GM19328 (cell line): Measurements from ENCODE around the gene PLOD2.
A peak's percentile ranks its signal among the peaks of the same experiment; 100 is the strongest.

Experiments used
- ATAC-seq: cut with Tn5 transposase; IDR thresholded peaks from one replicate; pipeline ENCODE4 v1.9.1; 2021; ENCODE audit warnings: mild to moderate bottlenecking, moderate library complexity; ENCODE audit not compliant: unreplicated experiment

Gene PLOD2

GRCh38 chr3:146160964-146161662, at the start of gene PLOD2:
Gene PLOD2, minus strand, starts transcription at chr3:146161184. Its CDS starts 195 bp downstream, at chr3:146160989.
- no peak for ATAC-seq

GRCh38 chr3:146209371-146209770, 48.4 kb upstream of the PLOD2 start:
- no peak for ATAC-seq

- ATAC-seq = no peak
Observed at GRCh38 chr3:146203776-146204175, 42.8 kb upstream of the PLOD2 start.

- no peak for ATAC-seq
Observed at GRCh38 chr3:146200461-146201220, 39.7 kb upstream of the PLOD2 start.

- ATAC-seq = no peak
Observed at GRCh38 chr3:146199762-146200161, 38.8 kb upstream of the PLOD2 start.

- ATAC-seq = no peak
Observed at GRCh38 chr3:146196789-146197188, 35.8 kb upstream of the PLOD2 start.

- ATAC-seq = no peak
Observed at GRCh38 chr3:146195605-146196004, 34.6 kb upstream of the PLOD2 start.

GRCh38 chr3:146195030-146195429, 34.0 kb upstream of the PLOD2 start:
- no peak for ATAC-seq

GRCh38 chr3:146191051-146191450, 30.1 kb upstream of the PLOD2 start:
- no peak for ATAC-seq

- ATAC-seq = peak; percentile 89
Observed at GRCh38 chr3:146189519-146190173, 28.7 kb upstream of the PLOD2 start.

GRCh38 chr3:146187334-146187950, 26.5 kb upstream of the PLOD2 start:
- no peak for ATAC-seq

- no peak for ATAC-seq
Observed at GRCh38 chr3:146184241-146185015, 23.4 kb upstream of the PLOD2 start.

- no peak for ATAC-seq
Observed at GRCh38 chr3:146181216-146181615, 20.2 kb upstream of the PLOD2 start.

GRCh38 chr3:146180376-146180775, 19.4 kb upstream of the PLOD2 start:
- ATAC-seq = no peak

GRCh38 chr3:146178006-146178689, 17.2 kb upstream of the PLOD2 start:
- no peak for ATAC-seq

- no peak for ATAC-seq
Observed at GRCh38 chr3:146177519-146177918, 16.5 kb upstream of the PLOD2 start.

GRCh38 chr3:146177072-146177471, 16.1 kb upstream of the PLOD2 start:
- no peak for ATAC-seq

- no peak for ATAC-seq
Observed at GRCh38 chr3:146172586-146172985, 11.6 kb upstream of the PLOD2 start.

GRCh38 chr3:146170591-146170990, 9.6 kb upstream of the PLOD2 start:
- ATAC-seq = no peak

- ATAC-seq = no peak
Observed at GRCh38 chr3:146169891-146170290, 8.9 kb upstream of the PLOD2 start.
